Measurements from ENCODE around the gene RNF5. TPM values are rescaled to one million over a fixed set of nuclear protein-coding genes. Genes with fewer than 3 reads are reported as not detected.

RNF5 gene
- polyA plus RNA-seq, 1 experiment: 33.3 TPM

- TF ChIP-seq, protein P1, sequence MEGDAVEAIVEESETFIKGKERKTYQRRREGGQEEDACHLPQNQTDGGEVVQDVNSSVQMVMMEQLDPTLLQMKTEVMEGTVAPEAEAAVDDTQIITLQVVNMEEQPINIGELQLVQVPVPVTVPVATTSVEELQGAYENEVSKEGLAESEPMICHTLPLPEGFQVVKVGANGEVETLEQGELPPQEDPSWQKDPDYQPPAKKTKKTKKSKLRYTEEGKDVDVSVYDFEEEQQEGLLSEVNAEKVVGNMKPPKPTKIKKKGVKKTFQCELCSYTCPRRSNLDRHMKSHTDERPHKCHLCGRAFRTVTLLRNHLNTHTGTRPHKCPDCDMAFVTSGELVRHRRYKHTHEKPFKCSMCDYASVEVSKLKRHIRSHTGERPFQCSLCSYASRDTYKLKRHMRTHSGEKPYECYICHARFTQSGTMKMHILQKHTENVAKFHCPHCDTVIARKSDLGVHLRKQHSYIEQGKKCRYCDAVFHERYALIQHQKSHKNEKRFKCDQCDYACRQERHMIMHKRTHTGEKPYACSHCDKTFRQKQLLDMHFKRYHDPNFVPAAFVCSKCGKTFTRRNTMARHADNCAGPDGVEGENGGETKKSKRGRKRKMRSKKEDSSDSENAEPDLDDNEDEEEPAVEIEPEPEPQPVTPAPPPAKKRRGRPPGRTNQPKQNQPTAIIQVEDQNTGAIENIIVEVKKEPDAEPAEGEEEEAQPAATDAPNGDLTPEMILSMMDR (IDR thresholded peaks at IDR 0.05; ENCODE audit: low read depth, low read length): no peak
- DNase-seq (ENCODE audit: low read depth, low spot score): no peak
- Histone ChIP-seq H3K27me3 (ENCODE audit: control insufficient read depth, insufficient read depth, low read length) (no peaks in the 10 kb centered on the region), H3K27ac (ENCODE audit: low read depth, low read length) (no peak overlapping the region), H3K9me3 (ENCODE audit: control insufficient read depth, insufficient read depth, low read length) (no peaks in the 10 kb centered on the region), H3K4me3 (ENCODE audit: low read depth, low read length) (no peak overlapping the region)
- POLR2A ChIA-PET: no interaction called here
- CTCF ChIA-PET: interaction anchor here (0.7 kb wide), 1 partner anchor 62 kb away, joined by 3 read pairs; no protein-coding TSS in a partner anchor
These were observed 3.0 kb downstream of the RNF5 start for GRCh38 chr6:32181148-32181702.

DNA sequence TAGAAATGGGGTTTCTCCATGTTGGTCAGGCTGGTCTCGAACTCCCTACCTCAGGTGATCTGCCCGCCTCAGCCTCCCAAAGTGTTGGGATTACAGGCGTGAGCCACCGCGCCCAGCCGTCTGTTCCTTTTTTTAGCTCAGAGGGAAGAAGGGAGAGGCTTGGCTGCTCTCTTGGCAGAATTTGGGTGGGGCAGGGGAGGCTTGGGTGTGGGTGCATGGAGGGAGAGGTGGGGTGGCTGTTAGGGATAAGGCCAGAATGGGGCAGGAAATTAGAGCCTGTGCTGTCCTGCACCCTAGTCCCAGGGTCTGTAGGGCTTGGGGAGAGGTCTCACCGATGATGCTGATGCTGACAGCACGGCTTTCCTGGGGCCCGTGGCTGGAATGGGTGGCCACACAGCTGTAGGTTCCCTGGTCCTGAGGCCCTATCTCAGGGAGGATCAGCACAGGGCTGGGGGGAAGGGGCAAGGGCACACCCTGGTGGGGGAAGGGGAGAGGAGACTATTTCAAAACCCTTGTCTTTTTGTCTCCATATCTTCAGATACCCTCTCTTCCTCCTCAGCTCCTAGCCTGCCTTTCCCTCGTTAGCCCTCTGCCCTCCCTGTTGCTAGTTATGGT lies 3.8 kb downstream of the RNF5 start:
- Histone ChIP-seq H3K4me3 (ENCODE audit: low read depth, low read length) (no peak overlapping the region), H3K27ac (ENCODE audit: low read depth, low read length) (no peak overlapping the region), H3K9me3 (ENCODE audit: control insufficient read depth, insufficient read depth, low read length) (no peaks in the 10 kb centered on the region), H3K27me3 (ENCODE audit: control insufficient read depth, insufficient read depth, low read length) (no peaks in the 10 kb centered on the region)
- TF ChIP-seq, protein P1 (IDR thresholded peaks at IDR 0.05; ENCODE audit: low read depth, low read length): no peak
- POLR2A ChIA-PET: no interaction called here
- CTCF ChIA-PET: interaction anchor here (0.8 kb wide), 1 partner anchor 65 kb away, joined by 3 read pairs; no protein-coding TSS in a partner anchor
- DNase-seq (ENCODE audit: low read depth, low spot score): no peak

DNA sequence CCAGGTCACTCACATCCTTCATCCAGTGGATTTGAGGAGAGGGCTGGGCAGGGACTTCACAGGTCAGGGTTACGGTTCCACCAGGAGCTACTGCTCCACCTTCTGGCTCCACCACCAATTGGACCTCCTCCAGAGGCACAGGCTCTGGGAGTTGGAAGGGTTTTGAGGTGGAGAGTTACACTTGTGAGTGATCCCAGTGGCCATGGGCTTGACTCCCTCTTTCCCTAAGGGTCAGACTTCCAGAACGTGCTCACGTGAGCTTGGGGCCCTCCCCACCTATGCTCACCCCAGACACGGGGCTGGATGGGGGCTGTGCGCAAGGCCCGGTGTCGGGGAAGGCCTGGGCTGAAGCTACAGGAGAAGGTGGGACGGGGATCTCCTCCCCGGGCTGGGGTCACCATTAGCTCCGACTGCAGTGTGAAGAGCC lies 4.4 kb downstream of the RNF5 start:
- Histone ChIP-seq H3K9me3 (ENCODE audit: control insufficient read depth, insufficient read depth, low read length) (no peaks in the 10 kb centered on the region), H3K4me3 (ENCODE audit: low read depth, low read length) (no peak overlapping the region), H3K27me3 (ENCODE audit: control insufficient read depth, insufficient read depth, low read length) (no peaks in the 10 kb centered on the region), H3K27ac (ENCODE audit: low read depth, low read length) (no peak overlapping the region)
- DNase-seq (ENCODE audit: low read depth, low spot score): no peak
- TF ChIP-seq, protein P1 (IDR thresholded peaks at IDR 0.05; ENCODE audit: low read depth, low read length): no peak
- ChIA-PET POLR2A (no interaction called here), CTCF (interaction anchor here (0.8 kb wide), 1 partner anchor 66 kb away, joined by 3 read pairs; no protein-coding TSS in a partner anchor)

GRCh38 chr6:32183030-32183429 lies 4.8 kb downstream of the RNF5 start:
- no peaks in the 10 kb centered on the region for H3K9me3 ChIP-seq (ENCODE audit: control insufficient read depth, insufficient read depth, low read length)
- TF ChIP-seq, protein P1 (IDR thresholded peaks at IDR 0.05; ENCODE audit: low read depth, low read length): no peak
- CTCF ChIA-PET: no interaction called here
- H3K27ac ChIP-seq (ENCODE audit: low read depth, low read length): no peak overlapping the region
- no peak overlapping the region for H3K4me3 ChIP-seq (ENCODE audit: low read depth, low read length)
- POLR2A ChIA-PET: no interaction called here
- H3K27me3 ChIP-seq (ENCODE audit: control insufficient read depth, insufficient read depth, low read length): no peaks in the 10 kb centered on the region
- DNase-seq (ENCODE audit: low read depth, low spot score): no peak

GRCh38 chr6:32183483-32184083 lies 5.4 kb downstream of the RNF5 start:
- TF ChIP-seq, protein P1 (IDR thresholded peaks at IDR 0.05; ENCODE audit: low read depth, low read length): no peak
- Histone ChIP-seq H3K9me3 (ENCODE audit: control insufficient read depth, insufficient read depth, low read length) (no peaks in the 10 kb centered on the region), H3K27ac (ENCODE audit: low read depth, low read length) (no peak overlapping the region), H3K27me3 (ENCODE audit: control insufficient read depth, insufficient read depth, low read length) (no peaks in the 10 kb centered on the region), H3K4me3 (ENCODE audit: low read depth, low read length) (no peak overlapping the region)
- ChIA-PET POLR2A (no interaction called here), CTCF (no interaction called here)
- no peak for DNase-seq (ENCODE audit: low read depth, low spot score)

Measured in AG04450 (cell line).